NCI-H82 treated with DMSO at 0.1 percent for 48 hours (cell line): ENCODE results near the gene CEP57.
"Not testable (repeated sequence)": the region's sequence is repeated elsewhere in the genome, so short reads cannot be mapped to it uniquely, and the experiment has no call there.

Experiments used
- DNase-seq: peaks from one replicate; lab custom pipeline; 2025; ENCODE audit not compliant: unreplicated experiment; lab: John Stamatoyannopoulos, UW

CEP57 gene

DNA sequence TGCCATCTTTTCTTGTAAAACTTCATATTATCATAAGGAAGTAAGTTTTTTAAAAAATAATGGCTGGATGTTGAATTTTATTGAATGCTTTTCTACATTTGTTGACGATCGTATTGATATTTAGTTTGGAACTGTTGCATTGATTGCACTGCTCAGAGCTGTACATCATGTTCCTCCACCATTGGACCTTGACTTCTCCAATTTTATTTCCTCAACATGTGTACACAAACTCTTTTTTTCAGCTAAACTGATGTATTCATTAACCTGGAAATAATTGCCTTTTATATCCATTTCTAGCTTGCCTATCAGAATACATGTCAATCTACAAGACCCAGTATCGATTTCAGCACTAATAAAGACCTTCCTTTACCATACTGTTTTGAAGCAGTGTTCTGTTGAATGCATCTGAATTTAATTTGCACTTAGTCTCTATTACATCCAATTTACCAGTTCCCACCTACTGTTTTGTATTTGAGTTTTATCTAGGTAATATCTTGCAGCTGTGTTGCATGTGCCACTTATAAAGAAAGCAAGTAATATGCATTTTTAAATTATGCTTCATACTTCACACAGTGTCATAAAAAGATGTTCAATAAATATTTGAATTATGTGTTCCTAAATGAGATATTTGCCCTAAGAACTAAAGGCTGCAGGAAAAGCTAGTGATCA, 5.5 kb downstream of the CEP57 start:
- DNase-seq, result no peak

DNA sequence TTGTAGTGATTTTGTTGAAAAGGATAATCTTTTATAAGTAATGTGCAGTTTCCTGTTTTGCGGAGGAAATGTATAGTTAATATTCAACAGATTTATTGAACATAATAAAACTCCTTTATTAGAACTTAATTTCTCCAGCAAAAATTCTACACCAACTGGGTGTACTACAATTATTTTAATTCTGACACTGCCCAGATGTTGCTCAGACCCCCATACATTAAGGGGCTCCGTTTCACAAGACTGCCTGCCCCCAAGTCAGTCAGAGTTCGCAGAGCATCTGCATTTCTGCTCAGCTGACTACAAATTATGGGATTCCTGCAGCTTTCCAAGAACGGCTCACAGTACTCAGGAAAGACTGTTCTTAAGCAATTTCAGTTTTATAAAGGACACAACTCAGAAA, 6.2 kb downstream of the CEP57 start:
- no peak for DNase-seq

DNA sequence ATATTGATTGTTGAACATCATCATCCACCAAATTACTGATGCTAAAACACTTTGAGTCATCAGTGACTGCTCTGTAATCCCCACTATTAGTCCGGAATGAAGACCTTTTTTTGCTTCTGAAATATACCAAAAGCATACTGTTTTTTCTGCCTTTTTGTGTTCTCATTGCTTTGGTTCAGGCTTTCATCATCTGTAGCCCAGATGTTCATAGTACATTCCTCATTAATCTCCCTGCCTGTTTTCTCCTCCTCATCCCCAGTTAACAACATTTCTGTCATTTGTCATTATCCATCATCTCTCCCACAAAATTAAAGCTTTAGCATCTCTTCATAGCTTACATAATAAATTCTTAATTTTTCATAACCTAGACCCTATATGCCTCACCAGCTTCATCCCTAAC, 9.2 kb downstream of the CEP57 start:
- DNase-seq, result no peak

DNA sequence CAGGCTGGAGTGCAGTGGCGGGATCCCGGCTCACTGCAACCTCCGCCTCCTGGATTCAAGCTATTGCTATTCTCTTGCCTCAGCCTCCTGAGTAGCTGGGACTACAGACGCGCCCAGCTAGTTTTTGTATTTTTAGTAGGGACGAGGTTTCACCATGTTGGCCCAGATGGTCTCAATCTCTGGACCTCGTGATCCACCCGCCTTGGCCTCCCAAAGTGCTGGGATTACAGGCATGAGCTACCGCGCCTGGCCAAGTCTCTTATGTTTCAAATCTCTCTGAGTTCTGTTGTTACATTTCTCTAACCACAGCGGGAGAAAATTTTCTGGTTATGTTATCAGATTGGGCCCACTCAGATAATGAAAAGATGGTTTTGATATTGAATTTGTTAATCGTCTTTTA, 10.1 kb downstream of the CEP57 start:
- DNase-seq, result no peak

DNA sequence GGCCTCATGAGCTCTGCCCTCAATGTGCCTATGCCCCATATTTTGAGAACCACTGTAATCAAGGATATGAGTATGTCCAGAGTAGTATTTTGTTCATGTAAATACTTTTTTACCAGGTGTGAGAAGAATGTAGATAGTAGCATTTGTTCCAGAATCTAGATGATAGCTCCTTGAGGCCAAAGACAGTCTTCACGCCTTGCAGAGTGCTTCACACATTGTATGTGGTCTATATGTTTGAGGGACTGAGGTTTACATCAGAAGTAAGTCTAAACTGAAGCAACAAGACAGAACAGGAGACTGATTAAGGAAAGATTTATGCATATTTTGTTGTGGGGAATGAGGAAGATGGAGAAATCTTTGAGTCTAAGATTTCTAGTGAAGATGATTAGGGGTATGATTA, 12.5 kb downstream of the CEP57 start:
- DNase-seq, result no peak

DNA sequence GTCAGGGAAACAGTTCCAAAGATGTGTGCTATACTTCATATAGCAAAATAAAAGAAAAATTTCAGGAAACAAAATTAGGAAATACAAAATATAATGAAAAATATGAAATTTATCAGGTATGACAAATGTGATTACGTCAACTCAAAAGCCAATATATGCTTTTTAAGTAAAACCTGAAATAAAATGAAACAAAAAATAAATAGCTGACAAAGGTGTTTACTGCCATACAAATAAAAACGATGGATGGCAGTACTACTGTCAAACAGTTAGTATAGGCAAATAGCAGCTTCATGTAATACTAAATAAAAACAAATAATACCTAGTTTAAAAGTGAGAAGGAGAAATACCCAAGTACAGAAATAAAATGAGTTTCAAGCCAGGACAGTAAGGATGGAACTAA, 13.7 kb downstream of the CEP57 start:
- DNase-seq, result no peak

DNA sequence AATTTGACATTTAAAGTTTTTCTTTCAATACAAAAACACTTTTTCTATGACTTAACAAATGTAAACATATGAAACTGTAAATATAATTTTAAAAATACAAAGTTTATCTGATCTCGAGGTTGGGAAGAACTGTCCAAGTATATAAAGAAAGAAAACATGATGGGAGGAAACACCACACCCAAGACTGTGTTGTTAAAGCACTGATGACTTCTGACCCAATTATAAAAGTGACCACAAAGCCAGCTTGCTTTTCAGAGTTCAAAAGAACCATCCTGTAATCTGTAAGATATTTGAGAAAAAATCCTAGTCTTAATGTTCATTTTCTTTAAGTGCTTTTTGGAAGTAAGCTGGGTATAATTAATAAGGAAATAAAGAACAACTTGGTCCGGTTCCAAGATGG, 15.6 kb downstream of the CEP57 start:
- no peak for DNase-seq

DNA sequence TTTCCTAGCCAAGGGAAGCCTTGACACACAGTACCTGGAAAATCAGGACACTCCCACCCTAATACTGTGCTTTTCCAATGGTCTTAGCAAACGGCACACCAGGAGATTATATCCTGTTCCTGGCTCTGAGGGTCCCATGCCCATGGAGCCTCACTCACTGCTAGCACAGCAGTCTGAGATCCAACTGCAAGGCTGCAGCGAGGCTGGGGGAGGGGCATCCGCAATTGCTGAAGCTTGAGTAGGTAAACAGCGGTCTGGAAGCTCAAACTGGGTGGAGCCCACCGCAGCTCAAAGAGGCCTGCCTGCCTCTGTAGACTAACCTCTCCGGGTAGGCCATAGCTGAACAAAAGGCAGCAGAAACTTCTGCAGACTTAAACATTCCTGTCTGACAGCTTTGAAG, 16.2 kb downstream of the CEP57 start:
- DNase-seq, result not testable (repeated sequence)

DNA sequence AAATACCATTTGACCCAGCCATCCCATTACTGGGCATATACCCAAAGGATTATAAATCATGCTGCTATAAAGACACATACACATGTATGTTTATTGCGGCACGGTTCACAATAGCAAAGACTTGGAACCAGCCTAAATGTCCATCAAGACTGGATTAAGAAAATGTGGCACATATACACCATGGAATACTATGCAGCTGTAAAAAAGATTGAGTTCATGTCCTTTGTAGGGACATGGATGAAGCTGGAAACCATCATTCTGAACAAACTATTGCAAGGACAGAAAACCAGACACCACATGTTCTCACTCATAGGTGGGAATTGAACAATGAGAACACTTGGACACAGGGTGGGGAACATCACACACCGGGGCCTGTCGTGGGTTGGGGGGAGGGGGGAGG, 20.8 kb downstream of the CEP57 start:
- not testable (repeated sequence) for DNase-seq

DNA sequence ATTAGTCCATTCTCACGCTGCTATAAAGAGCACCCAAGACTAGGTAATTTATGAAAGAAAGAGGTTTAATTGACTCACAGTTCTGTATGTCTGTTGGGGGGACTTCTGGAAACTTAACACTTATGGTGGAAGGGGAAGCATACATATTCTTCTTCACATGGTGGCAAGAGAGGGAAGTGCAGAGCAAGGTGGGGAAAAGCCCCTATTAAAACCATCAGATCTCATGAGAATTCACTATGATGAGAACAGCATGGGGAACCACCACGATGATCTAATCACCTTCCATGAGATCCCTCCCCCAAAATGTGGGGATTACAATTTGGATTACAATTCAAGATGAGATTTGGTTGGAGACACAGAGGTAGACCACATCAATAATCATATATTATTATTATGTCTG, 25.7 kb downstream of the CEP57 start:
- no peak for DNase-seq

DNA sequence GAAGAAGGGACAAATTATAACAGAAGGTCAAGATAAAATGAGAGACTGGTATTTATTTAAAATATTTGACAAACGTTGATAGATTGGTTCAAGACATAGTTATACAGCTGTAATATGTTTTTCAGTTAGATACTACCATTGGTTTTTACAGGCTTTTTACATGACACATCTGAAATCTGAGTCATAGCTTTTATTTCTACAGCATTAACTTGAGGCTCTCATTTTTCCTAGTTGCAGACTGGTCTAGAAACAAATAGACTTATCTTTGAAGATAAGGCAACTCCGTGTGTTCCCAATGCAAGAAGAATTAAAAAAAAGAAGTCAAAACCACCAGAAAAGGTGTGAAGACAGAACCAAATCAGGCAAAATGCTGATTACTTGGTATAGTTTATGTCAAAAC, 31.3 kb downstream of the CEP57 start:
- DNase-seq, result no peak

DNA sequence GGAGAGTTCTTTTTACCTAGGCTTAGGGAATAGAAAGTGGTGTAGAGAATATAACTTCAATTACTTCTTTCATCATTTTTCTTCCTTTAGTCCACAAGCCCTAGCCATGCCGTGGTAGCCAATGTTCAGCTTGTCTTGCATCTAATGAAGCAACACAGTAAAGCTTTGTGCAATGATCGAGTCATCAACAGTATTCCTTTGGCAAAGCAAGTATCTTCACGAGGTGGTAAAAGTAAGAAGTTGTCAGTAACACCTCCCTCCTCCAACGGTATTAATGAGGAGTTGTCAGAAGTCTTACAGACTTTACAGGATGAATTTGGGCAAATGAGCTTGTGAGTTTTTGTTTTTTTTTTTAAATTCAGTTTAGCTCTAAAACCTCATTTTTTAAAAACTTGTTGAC, 37.4 kb downstream of the CEP57 start:
- no peak for DNase-seq

DNA sequence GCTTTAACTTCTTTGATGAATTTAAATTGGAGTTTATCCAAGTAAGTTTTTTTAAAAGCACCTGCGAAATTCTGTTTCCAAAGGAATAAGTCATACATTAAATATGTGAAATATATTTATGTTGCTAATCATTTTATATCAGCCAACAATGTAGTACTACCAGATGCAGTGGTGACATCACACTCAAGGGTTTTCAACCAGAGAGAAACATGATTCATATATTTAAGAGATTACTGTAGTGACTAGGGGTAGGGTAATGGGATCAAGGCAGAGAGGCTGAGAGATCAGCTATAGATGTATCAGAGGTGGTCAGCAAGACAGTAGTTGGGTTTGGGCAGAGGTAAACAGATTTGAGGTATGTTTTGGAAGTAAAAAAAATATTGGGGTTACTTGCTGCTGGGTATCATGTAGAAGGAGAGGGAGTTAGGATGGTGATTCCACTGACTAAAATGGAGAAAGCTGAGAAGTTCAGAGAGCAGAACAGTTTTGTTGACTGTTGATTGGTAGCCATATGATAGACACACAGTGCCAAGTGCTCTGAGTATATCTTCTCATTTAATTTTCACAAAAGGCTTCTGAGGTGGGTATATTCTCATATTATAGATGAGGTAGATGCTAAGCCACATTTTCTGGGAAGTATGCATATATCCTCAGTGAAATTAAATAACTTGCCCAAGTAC, 39.4 kb downstream of the CEP57 start:
- no peak for DNase-seq

DNA sequence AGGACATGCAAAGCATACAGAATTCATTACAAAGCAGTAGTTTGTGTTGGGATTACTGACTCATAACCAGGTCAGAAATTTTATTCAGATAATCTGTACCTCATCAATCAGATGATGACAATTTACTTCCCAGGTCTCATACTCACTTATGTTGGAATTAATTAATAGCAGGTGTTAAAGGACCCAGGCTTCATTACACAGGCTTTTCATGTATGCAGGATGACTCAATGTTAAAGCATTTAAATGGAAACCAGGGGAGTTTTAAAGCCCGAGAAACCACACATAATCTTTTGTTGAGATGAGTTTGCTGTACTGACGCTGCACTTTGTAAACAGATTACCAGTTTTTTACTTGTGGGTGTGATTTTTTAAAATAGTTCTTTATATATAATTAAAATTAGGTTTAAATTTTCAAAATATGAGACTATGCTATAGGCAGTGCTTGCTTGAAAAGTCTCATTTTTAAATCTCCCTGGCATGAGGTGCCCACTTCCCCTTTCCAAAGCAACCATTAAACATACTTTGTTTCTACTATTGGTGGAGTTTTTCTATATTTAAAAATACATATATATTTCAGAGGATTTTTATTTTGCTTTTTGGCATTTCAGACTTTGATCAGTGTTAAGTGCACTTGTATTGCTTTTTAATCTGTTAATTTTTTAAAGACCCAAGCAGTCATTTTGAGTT, 41.0 kb downstream of the CEP57 start:
- DNase-seq, result no peak

DNA sequence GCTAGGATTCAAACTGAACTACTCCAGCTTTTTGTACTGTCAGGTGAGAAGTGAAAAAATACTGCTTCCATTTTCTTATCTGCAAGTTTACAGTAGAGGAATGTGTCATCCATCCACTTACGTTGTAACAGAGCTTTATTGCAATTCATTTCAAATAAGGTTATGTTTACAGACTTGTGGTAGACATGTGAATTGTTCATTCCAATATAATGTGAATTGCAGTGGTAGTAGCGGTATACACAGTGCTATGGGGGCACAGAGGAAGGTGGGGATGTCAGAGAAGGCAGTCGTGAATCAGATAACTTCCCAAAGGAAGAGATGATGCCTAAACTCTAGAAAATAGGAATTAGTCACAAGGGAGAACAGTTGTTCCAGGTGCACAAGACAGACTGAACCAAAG, 42.5 kb downstream of the CEP57 start:
- DNase-seq, result no peak

DNA sequence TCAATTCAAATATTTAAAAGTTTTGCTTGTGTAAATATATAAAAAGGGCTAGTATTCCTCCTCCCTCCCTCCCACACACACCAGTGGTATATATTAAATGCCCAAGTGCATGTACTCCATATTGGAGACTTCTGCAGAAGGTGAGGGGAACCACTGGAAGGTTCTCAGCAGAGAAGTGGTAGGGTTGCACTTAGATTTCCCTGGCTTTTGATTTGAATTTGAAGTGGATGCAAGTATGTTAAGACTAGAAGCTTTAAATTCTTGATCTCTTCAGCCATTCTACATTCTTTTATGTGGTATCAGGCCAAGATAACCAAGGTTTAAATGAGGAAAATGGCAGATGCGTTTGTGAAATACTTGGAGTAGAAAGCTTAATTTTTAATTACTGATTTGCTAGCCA, 43.1 kb downstream of the CEP57 start:
- DNase-seq, result no peak

DNA sequence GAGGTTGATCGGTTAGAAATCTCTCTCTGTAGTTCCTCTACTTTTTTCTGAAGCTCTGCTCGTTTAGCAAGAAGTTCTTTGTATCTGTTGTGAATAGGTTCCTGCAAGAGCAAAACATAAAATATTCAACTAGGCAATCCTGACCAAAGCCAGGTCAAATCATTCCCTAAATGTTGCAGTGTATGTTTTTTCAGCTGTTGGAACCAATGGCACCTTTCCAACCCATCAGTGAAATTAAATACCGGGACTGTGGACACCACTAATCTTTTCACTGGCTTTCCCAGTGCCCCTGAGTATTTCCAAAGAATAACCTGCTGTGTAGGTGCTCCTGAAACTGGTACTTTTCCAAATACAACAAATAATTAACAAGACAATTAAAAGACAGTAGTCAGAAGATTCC, 45.1 kb downstream of the CEP57 start:
- no peak for DNase-seq

DNA sequence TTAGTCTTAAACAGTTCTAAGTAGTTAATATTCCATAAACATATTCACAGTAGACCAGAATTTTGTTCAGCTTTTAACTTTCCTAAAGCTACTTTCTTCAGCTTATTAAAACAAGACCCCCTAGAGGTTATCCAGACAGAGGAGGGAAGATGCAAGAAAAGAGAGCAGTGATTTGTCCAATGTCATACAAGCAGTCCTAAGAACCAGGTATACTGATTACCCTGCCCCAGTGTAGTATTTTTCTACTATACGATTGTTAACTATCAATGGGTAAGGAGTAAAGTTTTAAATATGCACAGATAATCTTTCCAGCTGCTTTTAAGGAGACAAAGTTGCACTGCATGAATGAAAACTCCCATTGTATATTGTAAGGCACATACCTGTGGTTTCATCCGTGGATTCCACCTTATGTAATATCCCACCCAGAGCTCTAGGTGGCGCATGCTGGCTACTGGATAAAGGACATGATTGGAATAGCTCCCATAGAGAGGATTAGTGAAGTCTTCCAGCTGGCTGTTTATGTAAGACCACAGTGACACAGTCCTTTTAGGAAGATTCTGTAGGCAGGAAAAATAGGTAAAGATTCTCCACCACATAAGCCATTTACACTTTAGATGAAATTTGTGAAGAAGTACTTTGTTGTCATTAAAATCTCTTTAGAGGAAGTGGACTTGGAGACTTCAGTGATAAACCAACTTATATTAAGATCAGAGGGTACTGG, 45.6 kb downstream of the CEP57 start:
- DNase-seq, result peak; percentile 62

DNA sequence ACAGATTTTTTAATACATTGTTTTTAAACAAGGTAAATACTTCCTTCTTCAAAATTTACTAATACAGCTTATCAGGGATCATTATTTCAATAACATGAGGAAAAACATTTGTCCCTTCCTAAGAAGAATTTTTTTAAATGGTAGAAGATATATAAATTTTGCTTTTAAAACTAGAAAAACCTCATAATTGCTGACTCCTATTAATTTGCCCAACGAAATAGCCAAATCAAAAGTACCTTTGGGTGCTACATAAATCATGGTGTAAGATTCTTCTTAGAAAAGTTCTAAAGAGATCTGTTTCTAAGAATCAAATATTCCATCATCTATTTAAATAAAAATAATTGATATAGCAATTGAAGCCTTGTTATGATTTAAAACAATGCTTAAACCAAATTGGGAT, 54.9 kb downstream of the CEP57 start:
- DNase-seq, result no peak

DNA sequence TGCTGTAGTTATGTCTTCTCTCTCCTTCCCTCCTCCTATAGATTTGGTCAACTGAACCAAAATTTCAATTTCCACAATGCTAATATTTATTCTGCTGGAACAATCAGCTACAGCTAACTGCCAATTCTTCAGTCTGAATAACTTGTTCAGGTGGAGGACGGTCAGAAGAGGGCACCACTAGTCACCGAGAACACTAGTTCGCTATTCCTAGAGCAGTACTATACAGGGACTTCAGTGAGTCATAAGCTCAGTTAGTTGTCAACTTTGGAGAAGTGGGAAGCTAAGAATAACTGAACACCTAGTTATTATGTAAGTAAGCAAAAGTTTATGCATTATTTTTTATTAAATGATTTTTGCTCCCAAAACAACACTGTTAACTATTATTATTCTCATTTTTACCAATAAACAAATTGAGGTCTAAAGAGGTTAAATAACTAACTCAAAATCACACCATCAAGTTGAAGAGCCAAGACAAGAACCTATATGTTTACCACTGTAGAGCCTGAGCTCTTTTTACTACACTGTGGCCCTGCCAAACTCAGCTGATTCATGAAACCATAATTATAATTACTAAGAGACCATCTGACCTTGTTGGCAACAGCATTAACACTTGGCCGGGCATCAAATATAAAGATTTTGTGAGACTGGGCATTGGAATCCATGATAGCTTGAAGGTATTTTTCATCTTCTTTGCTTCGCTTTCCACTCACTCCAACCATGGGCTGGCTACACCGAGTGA, 59.0 kb downstream of the CEP57 start:
- DNase-seq, result peak; percentile 15

DNA sequence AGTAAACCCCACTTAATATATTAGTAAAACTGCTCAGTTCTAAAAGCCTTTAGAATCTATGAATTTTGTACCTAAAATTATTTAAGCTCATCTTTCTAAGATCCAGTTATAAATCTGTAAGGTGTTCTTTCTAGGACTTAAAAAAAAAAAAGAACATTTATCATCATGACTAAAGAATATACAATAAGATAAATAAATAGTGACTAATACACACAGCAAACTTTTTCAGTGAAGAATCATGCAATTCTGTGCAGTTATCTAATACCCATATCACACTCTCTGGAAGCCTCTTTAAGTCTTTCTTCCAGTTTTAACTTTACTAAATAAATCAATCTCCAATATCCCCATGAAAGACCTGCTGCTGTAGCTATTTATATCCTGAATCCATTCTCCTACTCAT, 59.8 kb downstream of the CEP57 start:
- DNase-seq, result no peak
